Erythroblast (primary cell): ENCODE results near the gene OR10H3.

ENCODE experiments used
- DNase-seq, 2 experiments: peaks; one replicate each; lab custom pipeline; 2025; lab: John Stamatoyannopoulos, UW
- GATA1 ChIP-seq: IDR thresholded peaks from 2 replicates; pipeline ENCODE4 v1.6.1; 2011; ENCODE audit warnings: low read depth, mild to moderate bottlenecking, control low read depth, low read length, moderate library complexity
- POLR2A ChIP-seq: IDR thresholded peaks from 2 replicates; pipeline ENCODE4 v1.6.1; 2011; ENCODE audit warnings: mild to moderate bottlenecking, low read length

Gene OR10H3

GRCh38 chr19:15787611-15788155, 49.9 kb downstream of the OR10H3 start, which contains the start of gene OR10H5:
Gene OR10H5 (plus strand): TSS chr19:15787661. CDS start chr19:15794049, 6,388 bp downstream.
- no peak for DNase-seq
- no peak for TF ChIP-seq GATA1
- TF ChIP-seq POLR2A, result no peak

GRCh38 chr19:15788594-15789270, 50.9 kb downstream of the OR10H3 start:
- no peak for DNase-seq
- TF ChIP-seq GATA1 (no peak), POLR2A (no peak)

GRCh38 chr19:15790096-15790495, 52.3 kb downstream of the OR10H3 start:
- no peak for DNase-seq
- no peak for TF ChIP-seq GATA1
- no peak for TF ChIP-seq POLR2A
